Dendritic cell treated with granulocyte-macrophage colony-stimulating factor and Interleukin-4, amounts not matched to agents 40 ng/mL and 50 ng/mL, for 4 days (primary cell): ENCODE measurements around the gene ITGA8.

Experiments
- H3K27ac Mint-ChIP-seq: one replicate; pipeline ENCODE4 v1.8.0; 2022; ENCODE audit warnings: mild to moderate bottlenecking, mixed read lengths
- H3K27me3 Mint-ChIP-seq: one replicate; pipeline ENCODE4 v1.8.0; 2022; ENCODE audit warnings: mild to moderate bottlenecking, mixed read lengths
- H3K36me3 Mint-ChIP-seq: one replicate; pipeline ENCODE4 v1.8.0; 2022; ENCODE audit warnings: low read depth, mixed read lengths
- H3K4me1 Mint-ChIP-seq: one replicate; pipeline ENCODE4 v1.8.0; 2022; ENCODE audit warnings: low read depth, mixed read lengths
- H3K4me3 Mint-ChIP-seq: one replicate; pipeline ENCODE4 v1.8.0; 2022; ENCODE audit warnings: mild to moderate bottlenecking, moderate library complexity, mixed read lengths
- H3K9me3 Mint-ChIP-seq: one replicate; pipeline ENCODE4 v1.8.0; 2022; ENCODE audit warnings: mixed read lengths
- intact Hi-C: fragments of 100-400 bp; cut with micrococcal nuclease; formaldehyde crosslinking; loops from one replicate; pipeline ENCODE4 v1.15.0; 2022

ITGA8 gene

GRCh38 chr10:15695852-15696251, 23.9 kb downstream of the ITGA8 start:
- H3K4me3 Mint-ChIP-seq = no peak overlapping the region
- no peaks in the 10 kb centered on the region for H3K36me3 Mint-ChIP-seq
- H3K27me3 Mint-ChIP-seq = peaks cover 12% of the 10 kb centered on the region
- no peak overlapping the region for H3K27ac Mint-ChIP-seq
- H3K4me1 Mint-ChIP-seq = no peaks in the 10 kb centered on the region
- H3K9me3 Mint-ChIP-seq = no peaks in the 10 kb centered on the region
- intact Hi-C loops = no loop called here

GRCh38 chr10:15690031-15690430, 29.7 kb downstream of the ITGA8 start:
- intact Hi-C loops = no loop called here
- Mint-ChIP-seq H3K27ac (no peak overlapping the region), H3K36me3 (no peaks in the 10 kb centered on the region), H3K4me3 (no peak overlapping the region), H3K27me3 (peaks cover 8% of the 10 kb centered on the region), H3K9me3 (no peaks in the 10 kb centered on the region), H3K4me1 (no peaks in the 10 kb centered on the region)

- intact Hi-C loops = no loop called here
- no peak overlapping the region for H3K27ac Mint-ChIP-seq
- H3K4me1 Mint-ChIP-seq = no peaks in the 10 kb centered on the region
- H3K27me3 Mint-ChIP-seq = peaks cover 17% of the 10 kb centered on the region
- H3K4me3 Mint-ChIP-seq = no peak overlapping the region
- no peaks in the 10 kb centered on the region for H3K9me3 Mint-ChIP-seq
- H3K36me3 Mint-ChIP-seq = no peaks in the 10 kb centered on the region
Measured at GRCh38 chr10:15684768-15685167, 35.0 kb downstream of the ITGA8 start.

- Mint-ChIP-seq H3K4me3 (no peak overlapping the region), H3K36me3 (no peaks in the 10 kb centered on the region), H3K4me1 (no peaks in the 10 kb centered on the region), H3K27me3 (peaks cover 11% of the 10 kb centered on the region), H3K9me3 (no peaks in the 10 kb centered on the region), H3K27ac (no peak overlapping the region)
- intact Hi-C loops = no loop called here
Measured at GRCh38 chr10:15681076-15681475, 38.6 kb downstream of the ITGA8 start.

- Mint-ChIP-seq H3K27me3 (peaks cover 11% of the 10 kb centered on the region), H3K4me1 (no peaks in the 10 kb centered on the region), H3K4me3 (no peak overlapping the region), H3K36me3 (no peaks in the 10 kb centered on the region), H3K9me3 (no peaks in the 10 kb centered on the region), H3K27ac (no peak overlapping the region)
- intact Hi-C loops = no loop called here
Measured at GRCh38 chr10:15678851-15679250, 40.9 kb downstream of the ITGA8 start.

- H3K27me3 Mint-ChIP-seq = no peaks in the 10 kb centered on the region
- H3K27ac Mint-ChIP-seq = no peak overlapping the region
- intact Hi-C loops = no loop called here
- peaks cover 22% of the 10 kb centered on the region for H3K9me3 Mint-ChIP-seq
- H3K4me3 Mint-ChIP-seq = no peak overlapping the region
- H3K36me3 Mint-ChIP-seq = no peaks in the 10 kb centered on the region
- no peaks in the 10 kb centered on the region for H3K4me1 Mint-ChIP-seq
Measured at GRCh38 chr10:15672469-15672868, 47.3 kb downstream of the ITGA8 start.

GRCh38 chr10:15670880-15671279, 48.8 kb downstream of the ITGA8 start:
- H3K27ac Mint-ChIP-seq = no peak overlapping the region
- no peaks in the 10 kb centered on the region for H3K36me3 Mint-ChIP-seq
- no peaks in the 10 kb centered on the region for H3K4me1 Mint-ChIP-seq
- intact Hi-C loops = no loop called here
- peaks cover 22% of the 10 kb centered on the region for H3K9me3 Mint-ChIP-seq
- H3K27me3 Mint-ChIP-seq = no peaks in the 10 kb centered on the region
- no peak overlapping the region for H3K4me3 Mint-ChIP-seq

- Mint-ChIP-seq H3K9me3 (no peaks in the 10 kb centered on the region), H3K36me3 (no peaks in the 10 kb centered on the region), H3K27me3 (no peaks in the 10 kb centered on the region), H3K4me1 (no peaks in the 10 kb centered on the region), H3K4me3 (no peak overlapping the region), H3K27ac (no peak overlapping the region)
- intact Hi-C loops = no loop called here
Measured at GRCh38 chr10:15661574-15661973, 58.1 kb downstream of the ITGA8 start.

- Mint-ChIP-seq H3K4me1 (no peaks in the 10 kb centered on the region), H3K27ac (no peak overlapping the region), H3K27me3 (no peaks in the 10 kb centered on the region), H3K36me3 (no peaks in the 10 kb centered on the region), H3K9me3 (no peaks in the 10 kb centered on the region), H3K4me3 (no peak overlapping the region)
- intact Hi-C loops = no loop called here
Measured at GRCh38 chr10:15660990-15661389, 58.7 kb downstream of the ITGA8 start.

- Mint-ChIP-seq H3K4me3 (no peak overlapping the region), H3K4me1 (no peaks in the 10 kb centered on the region), H3K9me3 (no peaks in the 10 kb centered on the region), H3K27ac (no peak overlapping the region), H3K36me3 (no peaks in the 10 kb centered on the region), H3K27me3 (no peaks in the 10 kb centered on the region)
- intact Hi-C loops = no loop called here
Measured at GRCh38 chr10:15658069-15658702, 61.5 kb downstream of the ITGA8 start.

- no peak overlapping the region for H3K4me3 Mint-ChIP-seq
- intact Hi-C loops = no loop called here
- no peak overlapping the region for H3K27ac Mint-ChIP-seq
- H3K9me3 Mint-ChIP-seq = no peaks in the 10 kb centered on the region
- H3K36me3 Mint-ChIP-seq = no peaks in the 10 kb centered on the region
- H3K4me1 Mint-ChIP-seq = no peaks in the 10 kb centered on the region
- H3K27me3 Mint-ChIP-seq = no peaks in the 10 kb centered on the region
Measured at GRCh38 chr10:15652757-15653156, 67.0 kb downstream of the ITGA8 start.

- intact Hi-C loops = no loop called here
- no peaks in the 10 kb centered on the region for H3K36me3 Mint-ChIP-seq
- H3K4me3 Mint-ChIP-seq = no peak overlapping the region
- no peak overlapping the region for H3K27ac Mint-ChIP-seq
- H3K27me3 Mint-ChIP-seq = no peaks in the 10 kb centered on the region
- no peaks in the 10 kb centered on the region for H3K4me1 Mint-ChIP-seq
- H3K9me3 Mint-ChIP-seq = no peaks in the 10 kb centered on the region
Measured at GRCh38 chr10:15652117-15652516, 67.6 kb downstream of the ITGA8 start.

- no peaks in the 10 kb centered on the region for H3K36me3 Mint-ChIP-seq
- H3K27ac Mint-ChIP-seq = no peak overlapping the region
- intact Hi-C loops = no loop called here
- H3K9me3 Mint-ChIP-seq = no peaks in the 10 kb centered on the region
- H3K4me1 Mint-ChIP-seq = no peaks in the 10 kb centered on the region
- H3K4me3 Mint-ChIP-seq = no peak overlapping the region
- no peaks in the 10 kb centered on the region for H3K27me3 Mint-ChIP-seq
Measured at GRCh38 chr10:15651175-15651574, 68.5 kb downstream of the ITGA8 start.

GRCh38 chr10:15642095-15642494, 77.6 kb downstream of the ITGA8 start:
- no peaks in the 10 kb centered on the region for H3K4me1 Mint-ChIP-seq
- no peak overlapping the region for H3K4me3 Mint-ChIP-seq
- H3K27me3 Mint-ChIP-seq = no peaks in the 10 kb centered on the region
- no peak overlapping the region for H3K27ac Mint-ChIP-seq
- no peaks in the 10 kb centered on the region for H3K36me3 Mint-ChIP-seq
- intact Hi-C loops = no loop called here
- H3K9me3 Mint-ChIP-seq = no peaks in the 10 kb centered on the region

- Mint-ChIP-seq H3K9me3 (no peaks in the 10 kb centered on the region), H3K4me3 (no peak overlapping the region)
- intact Hi-C loops = no loop called here
Measured at GRCh38 chr10:15640536-15641085, 79.1 kb downstream of the ITGA8 start.

More at GRCh38 chr10:15640536-15641085, 79.1 kb downstream of the ITGA8 start:
- Mint-ChIP-seq H3K36me3 (no peaks in the 10 kb centered on the region), H3K27me3 (no peaks in the 10 kb centered on the region), H3K27ac (no peak overlapping the region), H3K4me1 (no peaks in the 10 kb centered on the region)
